Adrenal gland (tissue), 12 donors: ENCODE data around the gene CFAP65. TPM values are rescaled to one million over a fixed set of nuclear protein-coding genes. Genes with fewer than 3 reads are reported as not detected.

Source experiments
- DNase-seq, 7 donors: peaks; one replicate each; pipeline ENCODE4 v3.0.0-alpha.2; 2019 to 2020
- H3K27ac ChIP-seq, 5 donors: fragments of 200-600 bp; sonication (generic) in 4 of 5; 1 replicate in 3 of 5; 2 replicates in 2 of 5; pipeline versions ENCODE4 v1.5.1 to v1.8.0; 2016 to 2020; ENCODE audit warnings: mild to moderate bottlenecking in 1 of 5
- H3K27me3 ChIP-seq: fragments of 200-600 bp; 2 replicates; pipeline ENCODE4 v1.8.0; 2021
- H3K36me3 ChIP-seq, 2 donors: fragments of 200-600 bp; replicated peaks in 1 of 2; 1 replicate in 1 of 2; 2 replicates in 1 of 2; pipeline versions ENCODE4 v1.5.1 to v1.8.0; 2018 to 2022
- H3K4me1 ChIP-seq, 2 donors: fragments of 200-600 bp; replicated peaks in 1 of 2; 1 replicate in 1 of 2; 2 replicates in 1 of 2; pipeline versions ENCODE4 v1.5.1 to v1.8.0; 2018 to 2021
- H3K4me3 ChIP-seq, 4 donors: fragments of 200-600 bp; sonication (generic) in 3 of 4; one replicate each; pipeline ENCODE4 v1.5.1; 2016 to 2018
- H3K9me3 ChIP-seq, 3 donors: fragments of 200-600 bp; sonication (generic) in 1 of 3; replicated peaks in 1 of 3; 1 replicate in 2 of 3; 2 replicates in 1 of 3; pipeline versions ENCODE4 v1.5.1 to v1.8.0; 2016 to 2021
- CTCF ChIP-seq, 6 experiments: fragments of 450-650 bp in 4 of 6; fragments of 200-600 bp in 2 of 6; sonication (generic) in 1 of 6; IDR thresholded peaks; 1 replicate in 5 of 6; 2 replicates in 1 of 6; pipeline versions ENCODE4 v1.5.1 to v1.8.0; 2016 to 2021; ENCODE audit warnings: antibody characterized with exemption in 6 of 6, mild to moderate bottlenecking in 2 of 6, moderate library complexity in 1 of 6
- POLR2A ChIP-seq, 2 donors: fragments of 450-650 bp; IDR thresholded peaks; one replicate each; pipeline ENCODE4 v1.6.1; 2017; ENCODE audit warnings: antibody characterized with exemption in 2 of 2, mild to moderate bottlenecking in 2 of 2, moderate library complexity in 1 of 2
- WGBS, 4 donors: extraction: QIAGEN DNeasy Blood & Tissue Kit in 2 of 4; methylation state at CpG; one replicate each; pipeline versions ENCODE4 v1.1.5 to v1.1.7; 2013 to 2017; 5-methylcytosine and 5-hydroxymethylcytosine counted together
- intact Hi-C, 2 donors: fragments of 100-400 bp; cut with DNase I; formaldehyde crosslinking; loops; one replicate each; pipeline versions ENCODE4 v1.14.1 to v1.15.0; 2022 to 2023
- polyA plus RNA-seq, 3 donors: library from polyadenylated mRNA; stranded (reverse); fragments of 200-250 nt in 2 of 3; fragments of 350-450 nt in 1 of 3; fragmentation: Illumina TruSeq in 1 of 3; extraction: RNeasy Lipid Tissue Mini Kit (QIAGEN cat#74804) in 1 of 3; gene quantifications; one replicate each; pipeline ENCODE4 v1.2.3, GENCODE V29; 2013 to 2014
- total RNA-seq, 9 donors: library from RNA; depleted of rRNA in 4 of 9; stranded (reverse); fragments of >200 nt in 4 of 9; fragments of 120-200 nt in 1 of 9; fragmentation: NEBNext Ultra II Directional in 1 of 9; extraction: Animal tissue kit (Norgen Biotek cat#: 25700) in 1 of 9; gene quantifications; one replicate each; pipeline versions ENCODE4 v1.1.0 to v1.2.4, GENCODE V29; 2013 to 2023
- donor health status: healthy with polysubstance abuse.
- donor health status: Bipolar disorder and iron deficiency.
- donor health status: DM: yes; HTN: yes; CAD: no.
- donor health status: DM: no; HTN: no; CAD: no.
- donor health status: DM: no; HTN: no; CAD: no.
- donor health status: DM: yes; HTN: yes; CAD: no.

The CFAP65 gene
- total and polyA plus RNA-seq, 12 donors, result 0.04 to 0.16 (median 0.06) TPM; not detected in 7

GRCh38 chr2:219034823-219035222 is 6.5 kb downstream of the CFAP65 start:
- intact Hi-C loops, result no loop called here
- Histone ChIP-seq H3K4me1 (no peaks in the 10 kb centered on the region), H3K27ac (no peak overlapping the region), H3K4me3 (no peak overlapping the region), H3K36me3 (no peaks in the 10 kb centered on the region), H3K9me3 (no peaks in the 10 kb centered on the region), H3K27me3 (peaks cover 9% of the 10 kb centered on the region)
- DNase-seq, result no peak
- no peak for TF ChIP-seq CTCF (IDR thresholded peaks at IDR 0.05)
- TF ChIP-seq POLR2A (IDR thresholded peaks at IDR 0.05), result no peak
- 43 to 61% (median 50%) methylated on average over 6 of the region's 6 CpGs for WGBS, 4 donors

GRCh38 chr2:219032051-219032745 is 9.1 kb downstream of the CFAP65 start:
- no peak for TF ChIP-seq POLR2A (IDR thresholded peaks at IDR 0.05)
- no peak for TF ChIP-seq CTCF (IDR thresholded peaks at IDR 0.05)
- no peaks in the 10 kb centered on the region for H3K4me1 ChIP-seq
- H3K4me3 ChIP-seq, result no peak overlapping the region
- intact Hi-C loops, result no loop called here
- H3K27ac ChIP-seq, result no peak overlapping the region
- H3K9me3 ChIP-seq, result no peaks in the 10 kb centered on the region
- no peaks in the 10 kb centered on the region for H3K36me3 ChIP-seq
- H3K27me3 ChIP-seq, result peaks cover 9% of the 10 kb centered on the region
- WGBS, 4 donors, result 72 to 82% (median 79%) methylated on average over 20 to 23 of the region's 23 CpGs
- no peak for DNase-seq

- intact Hi-C loops, result no loop called here
These were observed 10.1 kb downstream of the CFAP65 start for GRCh38 chr2:219031005-219031738.

More at GRCh38 chr2:219031005-219031738, 10.1 kb downstream of the CFAP65 start:
- Histone ChIP-seq H3K27ac (no peak overlapping the region), H3K4me1 (no peaks in the 10 kb centered on the region), H3K4me3 (no peak overlapping the region), H3K9me3 (no peaks in the 10 kb centered on the region), H3K36me3 (no peaks in the 10 kb centered on the region), H3K27me3 (peaks cover 9% of the 10 kb centered on the region)
- no peak for DNase-seq
- 73 to 83% (median 78%) methylated on average over 5 to 21 of the region's 21 CpGs for WGBS, 4 donors
- TF ChIP-seq CTCF (IDR thresholded peaks at IDR 0.05) (no peak), POLR2A (IDR thresholded peaks at IDR 0.05) (no peak)
